Measurements from ENCODE around the gene MRPL33.
"Not testable (repeated sequence)": the region's sequence is repeated elsewhere in the genome, so short reads cannot be mapped to it uniquely, and the experiment has no call there.

The MRPL33 gene

GRCh38 chr2:27736031-27736889 is 35.3 kb upstream of the MRPL33 start:
- H3K9me3 Mint-ChIP-seq: no peaks in the 10 kb centered on the region
- H3K4me1 Mint-ChIP-seq: peaks cover 13% of the 10 kb centered on the region
- H3K27ac Mint-ChIP-seq: no peak overlapping the region
- no peak for ATAC-seq
- peak overlapping the region; percentile 47 for H3K4me3 Mint-ChIP-seq
- H3K36me3 Mint-ChIP-seq: no peaks in the 10 kb centered on the region
- no peak for DNase-seq (ENCODE audit: low spot score in 2 of 2)

- Mint-ChIP-seq H3K27ac (no peak overlapping the region), H3K4me1 (peaks cover 13% of the 10 kb centered on the region), H3K36me3 (no peaks in the 10 kb centered on the region), H3K9me3 (no peaks in the 10 kb centered on the region), H3K4me3 (no peak overlapping the region)
- ATAC-seq: no peak
- DNase-seq (ENCODE audit: low spot score in 2 of 2): no peak
Measured at GRCh38 chr2:27736890-27737204, 34.7 kb upstream of the MRPL33 start.

GRCh38 chr2:27737676-27738348 is 33.7 kb upstream of the MRPL33 start:
- ATAC-seq: no peak
- Mint-ChIP-seq H3K4me3 (no peak overlapping the region), H3K27ac (no peak overlapping the region), H3K4me1 (peaks cover 13% of the 10 kb centered on the region), H3K36me3 (no peaks in the 10 kb centered on the region), H3K9me3 (no peaks in the 10 kb centered on the region)
- DNase-seq (ENCODE audit: low spot score in 2 of 2): no peak

- peaks cover 13% of the 10 kb centered on the region for H3K4me1 Mint-ChIP-seq
- H3K36me3 Mint-ChIP-seq: no peaks in the 10 kb centered on the region
- H3K9me3 Mint-ChIP-seq: no peaks in the 10 kb centered on the region
- no peak for ATAC-seq
- no peak overlapping the region for H3K4me3 Mint-ChIP-seq
- H3K27ac Mint-ChIP-seq: no peak overlapping the region
- DNase-seq (ENCODE audit: low spot score in 2 of 2): no peak
Measured at GRCh38 chr2:27738349-27739057, 33.0 kb upstream of the MRPL33 start.

GRCh38 chr2:27739058-27739373 is 32.5 kb upstream of the MRPL33 start:
- ATAC-seq (no peak), DNase-seq (ENCODE audit: low spot score in 2 of 2) (no peak)
- Mint-ChIP-seq H3K27ac (no peak overlapping the region), H3K9me3 (no peaks in the 10 kb centered on the region), H3K36me3 (no peaks in the 10 kb centered on the region), H3K4me1 (peaks cover 13% of the 10 kb centered on the region), H3K4me3 (no peak overlapping the region)

- H3K4me3 Mint-ChIP-seq: no peak overlapping the region
- DNase-seq (ENCODE audit: low spot score in 2 of 2) (no peak), ATAC-seq (no peak)
- H3K27ac Mint-ChIP-seq: no peak overlapping the region
- H3K36me3 Mint-ChIP-seq: no peaks in the 10 kb centered on the region
- no peaks in the 10 kb centered on the region for H3K9me3 Mint-ChIP-seq
- H3K4me1 Mint-ChIP-seq: no peaks in the 10 kb centered on the region
Measured at GRCh38 chr2:27741673-27742072, 29.8 kb upstream of the MRPL33 start.

GRCh38 chr2:27742571-27742970 is 28.9 kb upstream of the MRPL33 start:
- Mint-ChIP-seq H3K27ac (no peak overlapping the region), H3K36me3 (no peaks in the 10 kb centered on the region), H3K4me3 (no peak overlapping the region), H3K9me3 (no peaks in the 10 kb centered on the region), H3K4me1 (no peaks in the 10 kb centered on the region)
- DNase-seq (ENCODE audit: low spot score in 2 of 2) (no peak), ATAC-seq (no peak)

GRCh38 chr2:27745494-27745893 is 26.0 kb upstream of the MRPL33 start:
- not testable (repeated sequence) for H3K4me3 Mint-ChIP-seq; H3K4me1 Mint-ChIP-seq; DNase-seq (ENCODE audit: low spot score in 2 of 2); ATAC-seq; H3K27ac Mint-ChIP-seq; H3K9me3 Mint-ChIP-seq; H3K36me3 Mint-ChIP-seq

- Mint-ChIP-seq H3K27ac (no peak overlapping the region), H3K36me3 (no peaks in the 10 kb centered on the region), H3K4me3 (no peak overlapping the region), H3K9me3 (peaks cover 7% of the 10 kb centered on the region), H3K4me1 (no peaks in the 10 kb centered on the region)
- ATAC-seq: no peak
- DNase-seq (ENCODE audit: low spot score in 2 of 2): no peak
Measured at GRCh38 chr2:27746325-27746724, 25.2 kb upstream of the MRPL33 start.

- Mint-ChIP-seq H3K4me3 (no peak overlapping the region), H3K9me3 (peaks cover 7% of the 10 kb centered on the region), H3K36me3 (no peaks in the 10 kb centered on the region), H3K27ac (no peak overlapping the region), H3K4me1 (no peaks in the 10 kb centered on the region)
- ATAC-seq (no peak), DNase-seq (ENCODE audit: low spot score in 2 of 2) (no peak)
Measured at GRCh38 chr2:27747827-27748352, 23.6 kb upstream of the MRPL33 start.

GRCh38 chr2:27748803-27749554 is 22.5 kb upstream of the MRPL33 start:
- H3K4me3 Mint-ChIP-seq; ATAC-seq; H3K4me1 Mint-ChIP-seq; H3K9me3 Mint-ChIP-seq; H3K36me3 Mint-ChIP-seq; H3K27ac Mint-ChIP-seq; DNase-seq (ENCODE audit: low spot score in 2 of 2): not testable (repeated sequence)

- DNase-seq (ENCODE audit: low spot score in 2 of 2) (no peak), ATAC-seq (no peak)
- H3K9me3 Mint-ChIP-seq: peaks cover 7% of the 10 kb centered on the region
- no peaks in the 10 kb centered on the region for H3K36me3 Mint-ChIP-seq
- H3K4me1 Mint-ChIP-seq: no peaks in the 10 kb centered on the region
- no peak overlapping the region for H3K4me3 Mint-ChIP-seq
- no peak overlapping the region for H3K27ac Mint-ChIP-seq
Measured at GRCh38 chr2:27751377-27751776, 20.1 kb upstream of the MRPL33 start.

- Mint-ChIP-seq H3K4me1 (no peaks in the 10 kb centered on the region), H3K4me3 (no peak overlapping the region), H3K9me3 (peaks cover 7% of the 10 kb centered on the region), H3K36me3 (no peaks in the 10 kb centered on the region), H3K27ac (no peak overlapping the region)
- ATAC-seq (no peak), DNase-seq (ENCODE audit: low spot score in 2 of 2) (no peak)
Measured at GRCh38 chr2:27752551-27753237, 18.8 kb upstream of the MRPL33 start.

GRCh38 chr2:27754138-27754588 is 17.4 kb upstream of the MRPL33 start:
- H3K4me1 Mint-ChIP-seq: no peaks in the 10 kb centered on the region
- ATAC-seq: peak; percentile 93
- H3K27ac Mint-ChIP-seq: peak overlapping the region; percentile 54
- peak; percentile 77 to 89 for DNase-seq (ENCODE audit: low spot score in 2 of 2)
- H3K36me3 Mint-ChIP-seq: no peaks in the 10 kb centered on the region
- no peaks in the 10 kb centered on the region for H3K9me3 Mint-ChIP-seq
- H3K4me3 Mint-ChIP-seq: no peak overlapping the region
